ENCODE data around the gene PLLP. TPM values are rescaled to one million over a fixed set of nuclear protein-coding genes. Genes with fewer than 3 reads are reported as not detected.
A peak's percentile ranks its signal among the peaks of the same experiment; 100 is the strongest.

The PLLP gene
- total RNA-seq, 1 donor from 2014 or later = 104 TPM

DNA sequence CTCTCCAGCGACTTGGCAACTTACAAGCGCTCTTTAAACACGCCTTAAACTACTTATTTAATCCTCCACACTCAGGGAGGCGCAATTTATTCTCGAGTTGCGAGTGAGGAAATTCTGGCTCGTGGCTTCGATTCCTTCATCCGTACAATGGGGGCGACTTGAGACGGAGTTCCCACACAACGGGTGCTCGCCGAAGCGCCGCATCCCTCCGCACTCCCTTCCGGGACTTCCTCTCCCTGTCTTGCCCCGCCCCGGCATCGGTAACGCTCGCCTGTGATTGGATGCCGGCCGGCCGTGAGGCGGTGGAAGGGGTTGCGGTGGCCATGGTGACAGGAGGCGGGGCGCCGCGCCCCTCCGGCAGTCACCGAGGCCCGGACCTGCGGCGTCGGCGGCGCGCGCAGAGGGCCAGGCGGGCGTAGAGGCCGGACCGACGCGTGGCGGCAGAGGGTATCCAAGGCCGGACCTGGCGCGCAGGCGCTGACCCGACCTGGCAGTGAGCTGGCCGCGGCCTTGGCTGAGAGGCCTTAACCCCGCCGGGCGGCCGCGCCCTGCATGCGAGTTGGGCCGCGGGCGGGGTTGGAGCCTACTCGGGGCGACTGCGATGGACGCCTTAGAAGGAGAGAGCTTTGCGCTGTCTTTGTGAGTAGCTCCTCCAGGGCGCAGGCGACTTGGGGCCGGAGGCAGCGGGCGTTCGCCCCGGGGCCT, 39.6 kb downstream of the PLLP start, which contains the start of gene ARL2BP:
Gene ARL2BP, plus strand, starts transcription at position 493 of the 705 bp plus-strand sequence. Its CDS starts 109 bp downstream, at position 602.
- intact Hi-C loops (cut with DNase I) = no loop called here
- Histone ChIP-seq H3K27ac (peak within 1 kb of the TSS; percentile 95), H3K4me1 (no peaks in the 10 kb centered on the region), H3K27me3 (no peaks in the 10 kb centered on the region), H3K36me3 (peaks cover 35% of the 10 kb centered on the region), H3K9me3 (no peaks in the 10 kb centered on the region), H3K4me3 (peak within 1 kb of the TSS; percentile 80)
- ATAC-seq (peak; percentile 98), DNase-seq (peak; percentile 99)
- TF ChIP-seq CTCF (IDR thresholded peaks at IDR 0.05) = peak; percentile 30

DNA sequence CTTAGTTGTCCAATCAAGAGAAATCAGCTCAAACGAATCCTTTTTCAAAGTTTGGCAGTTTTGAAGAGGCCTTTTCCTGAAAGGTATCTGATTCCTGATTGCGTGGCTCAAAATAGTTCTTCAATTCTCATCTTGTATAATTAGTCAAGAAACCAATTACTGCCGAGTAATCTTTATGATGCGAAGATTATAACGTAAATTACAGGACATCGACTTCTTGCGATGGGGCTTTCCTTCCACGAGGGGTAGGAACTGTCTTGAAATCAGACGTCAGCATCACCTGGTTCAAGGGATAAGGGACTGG, 40.1 kb downstream of the PLLP start:
- ATAC-seq (no peak), DNase-seq (no peak)
- Histone ChIP-seq H3K27ac (peak overlapping the region; percentile 95), H3K4me3 (peak overlapping the region; percentile 80), H3K9me3 (no peaks in the 10 kb centered on the region), H3K4me1 (no peaks in the 10 kb centered on the region), H3K27me3 (no peaks in the 10 kb centered on the region), H3K36me3 (peaks cover 33% of the 10 kb centered on the region)
- TF ChIP-seq CTCF (IDR thresholded peaks at IDR 0.05) = no peak
- intact Hi-C loops (cut with DNase I) = no loop called here

- intact Hi-C loops (cut with DNase I) = no loop called here
- Histone ChIP-seq H3K4me1 (no peaks in the 10 kb centered on the region), H3K9me3 (no peaks in the 10 kb centered on the region), H3K4me3 (no peak overlapping the region), H3K27me3 (no peaks in the 10 kb centered on the region), H3K27ac (no peak overlapping the region), H3K36me3 (peaks cover 31% of the 10 kb centered on the region)
- no peak for ATAC-seq
- no peak for DNase-seq
- no peak for TF ChIP-seq CTCF (IDR thresholded peaks at IDR 0.05)
Measured at GRCh38 chr16:57242650-57243049, 41.8 kb downstream of the PLLP start.

GRCh38 chr16:57240851-57241250, 43.6 kb downstream of the PLLP start:
- no peak for DNase-seq
- intact Hi-C loops (cut with DNase I) = no loop called here
- no peaks in the 10 kb centered on the region for H3K9me3 ChIP-seq
- no peaks in the 10 kb centered on the region for H3K4me1 ChIP-seq
- no peak for TF ChIP-seq CTCF (IDR thresholded peaks at IDR 0.05)
- H3K36me3 ChIP-seq = peaks cover 34% of the 10 kb centered on the region
- H3K4me3 ChIP-seq = no peak overlapping the region
- H3K27me3 ChIP-seq = no peaks in the 10 kb centered on the region
- H3K27ac ChIP-seq = no peak overlapping the region
- no peak for ATAC-seq

- Histone ChIP-seq H3K36me3 (peaks cover 52% of the 10 kb centered on the region), H3K27me3 (no peaks in the 10 kb centered on the region), H3K4me1 (no peaks in the 10 kb centered on the region), H3K9me3 (no peaks in the 10 kb centered on the region), H3K27ac (no peak overlapping the region), H3K4me3 (no peak overlapping the region)
- no peak for ATAC-seq
- intact Hi-C loops (cut with DNase I) = no loop called here
- no peak for DNase-seq
- TF ChIP-seq CTCF (IDR thresholded peaks at IDR 0.05) = no peak
Measured at GRCh38 chr16:57239107-57239506, 45.4 kb downstream of the PLLP start.

DNA sequence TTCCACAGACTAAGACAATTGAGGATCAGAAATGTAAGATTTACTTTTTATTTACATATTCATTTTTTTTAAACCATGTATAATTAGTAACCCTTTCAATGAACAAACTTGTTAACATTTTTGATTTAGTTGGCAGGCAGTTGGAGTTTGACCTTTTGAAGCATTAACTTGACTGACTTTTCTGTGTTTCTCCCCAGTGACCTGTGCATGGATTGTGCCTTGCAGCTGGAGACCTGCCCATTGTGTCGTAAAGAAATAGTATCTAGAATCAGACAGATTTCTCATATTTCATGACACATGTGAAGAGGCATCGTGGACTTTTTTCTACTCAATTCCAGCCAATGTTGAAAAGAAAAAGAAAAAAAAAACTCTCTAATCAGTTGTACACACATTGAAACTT, 45.8 kb downstream of the PLLP start:
- Histone ChIP-seq H3K36me3 (peaks cover 56% of the 10 kb centered on the region), H3K9me3 (no peaks in the 10 kb centered on the region), H3K27ac (no peak overlapping the region), H3K4me3 (no peak overlapping the region), H3K4me1 (no peaks in the 10 kb centered on the region), H3K27me3 (no peaks in the 10 kb centered on the region)
- ATAC-seq (no peak), DNase-seq (no peak)
- no peak for TF ChIP-seq CTCF (IDR thresholded peaks at IDR 0.05)
- intact Hi-C loops (cut with DNase I) = no loop called here
